CD4-positive, alpha-beta T cell (primary cell): ENCODE measurements around the gene GABRA6. TPM values are rescaled to one million over a fixed set of nuclear protein-coding genes. Genes with fewer than 3 reads are reported as not detected.
"Not testable (repeated sequence)": the region's sequence is repeated elsewhere in the genome, so short reads cannot be mapped to it uniquely, and the experiment has no call there.

ENCODE experiments used
- ATAC-seq: fragments of 200-7000 bp; cut with Tn5 transposase; one replicate; pipeline ENCODE4 v1.10.0; 2022; ENCODE audit warnings: mild to moderate bottlenecking; ENCODE audit not compliant: poor library complexity
- CTCF ChIA-PET: fragments of 350-600 bp; sonication (Branson Sonifier 250); formaldehyde crosslinking; loops from one replicate; lab custom pipeline; 2021; ENCODE audit warnings: antibody characterized with exemption, inconsistent platforms; lab: Charles Lee
- POLR2A ChIA-PET: fragments of 350-600 bp; sonication (Branson Sonifier 250); formaldehyde crosslinking; loops from one replicate; lab custom pipeline; 2021; ENCODE audit warnings: antibody characterized with exemption, inconsistent platforms; lab: Charles Lee
- DNase-seq, 14 experiments: peaks; one replicate each; pipeline ENCODE4 v3.0.0-alpha.2; 2013 to 2020; ENCODE audit warnings: mixed read lengths in 2 of 14
- H3K27ac ChIP-seq, 2 donors: one replicate each; pipeline versions ENCODE4 v1.5.1 to v1.7.0; 2013; ENCODE audit warnings: low read length in 2 of 2, low read depth in 1 of 2, mild to moderate bottlenecking in 1 of 2
- H3K27me3 ChIP-seq, 2 experiments: 1 replicate in 1 of 2; 2 replicates in 1 of 2; pipeline versions ENCODE4 v1.6.1 to v1.7.0; 2013; ENCODE audit warnings: low read length in 2 of 2, control low read depth in 1 of 2, mild to moderate bottlenecking in 1 of 2, moderate library complexity in 1 of 2; ENCODE audit not compliant: insufficient read depth in 2 of 2, control insufficient read depth in 1 of 2
- H3K36me3 ChIP-seq: one replicate; pipeline ENCODE4 v1.6.1; 2013; ENCODE audit warnings: low read length, control low read depth; ENCODE audit not compliant: insufficient read depth
- H3K4me1 ChIP-seq: one replicate; pipeline ENCODE4 v1.6.1; 2013; ENCODE audit warnings: low read length, control low read depth; ENCODE audit not compliant: insufficient read depth
- H3K4me3 ChIP-seq: one replicate; pipeline ENCODE4 v1.5.1; 2013; ENCODE audit warnings: mild to moderate bottlenecking, low read length, moderate library complexity
- H3K9me3 ChIP-seq, 2 experiments: 1 replicate in 1 of 2; 2 replicates in 1 of 2; pipeline versions ENCODE4 v1.6.1 to v1.7.0; 2013; ENCODE audit warnings: low read length in 2 of 2, mild to moderate bottlenecking in 2 of 2, control low read depth in 1 of 2, moderate library complexity in 1 of 2; ENCODE audit not compliant: control insufficient read depth in 1 of 2, insufficient read depth in 1 of 2
- H3K27ac Mint-ChIP-seq: one replicate; pipeline ENCODE4 v1.8.0; 2020; ENCODE audit warnings: mixed read lengths
- H3K27me3 Mint-ChIP-seq: one replicate; pipeline ENCODE4 v1.8.0; 2021; ENCODE audit warnings: mixed read lengths
- H3K36me3 Mint-ChIP-seq: one replicate; pipeline ENCODE4 v1.8.0; 2021; ENCODE audit warnings: low read depth, mixed read lengths
- H3K4me1 Mint-ChIP-seq: one replicate; pipeline ENCODE4 v1.8.0; 2021; ENCODE audit warnings: low read depth, mixed read lengths
- H3K4me3 Mint-ChIP-seq: one replicate; pipeline ENCODE4 v1.8.0; 2020; ENCODE audit warnings: mild to moderate bottlenecking, mixed read lengths
- H3K9me3 Mint-ChIP-seq: one replicate; pipeline ENCODE4 v1.8.0; 2020; ENCODE audit warnings: mixed read lengths
- CTCF ChIP-seq: fragments of 200-600 bp; IDR thresholded peaks from one replicate; pipeline ENCODE4 v1.8.0; 2022; ENCODE audit warnings: antibody characterized with exemption, mild to moderate bottlenecking
- intact Hi-C, 2 experiments: fragments of 100-400 bp; cut with DNase I in 1 of 2; cut with micrococcal nuclease in 1 of 2; formaldehyde crosslinking; loops; one replicate each; pipeline versions ENCODE4 v1.15.1 to v1.9.0; 2023 to 2025; cut with DNase I, micrococcal nuclease
- total RNA-seq, 174 experiments: library from RNA in 2 of 174; stranded (reverse) in 2 of 174; gene quantifications; one replicate each; pipeline ENCODE4 v1.2.3 and lab custom pipeline; 2021 to 2026

The GABRA6 gene
- total RNA-seq, 2 experiments from 2014 or later = not detected

GRCh38 chr5:161645264-161645663 is 40.3 kb upstream of the GABRA6 start:
- DNase-seq = no peak
- intact Hi-C loops = no loop called here
- CTCF ChIA-PET = no interaction called here

GRCh38 chr5:161651926-161652325 is 33.6 kb upstream of the GABRA6 start:
- H3K4me1 ChIP-seq, POLR2A ChIA-PET: not testable (repeated sequence)

More at GRCh38 chr5:161645264-161645663, 40.3 kb upstream of the GABRA6 start:
- H3K4me3 Mint-ChIP-seq = no peak overlapping the region
- H3K27ac Mint-ChIP-seq = no peak overlapping the region
- Histone ChIP-seq H3K9me3 (peaks cover 0 to 4% of the 10 kb centered on the region in 2 experiments), H3K27ac (no peak overlapping the region), H3K4me1 (no peaks in the 10 kb centered on the region), H3K27me3 (no peaks in the 10 kb centered on the region), H3K36me3 (no peaks in the 10 kb centered on the region), H3K4me3 (no peak overlapping the region)
- H3K4me1 Mint-ChIP-seq = no peaks in the 10 kb centered on the region
- H3K9me3 Mint-ChIP-seq = peaks cover 3% of the 10 kb centered on the region
- POLR2A ChIA-PET = no interaction called here
- H3K36me3 Mint-ChIP-seq = no peaks in the 10 kb centered on the region
- ATAC-seq = no peak
- no peak for TF ChIP-seq CTCF
- no peaks in the 10 kb centered on the region for H3K27me3 Mint-ChIP-seq

GRCh38 chr5:161660806-161661205 is 24.7 kb upstream of the GABRA6 start:
- H3K9me3 ChIP-seq = peaks cover 0 to 5% of the 10 kb centered on the region in 2 experiments
- no peaks in the 10 kb centered on the region for H3K27me3 Mint-ChIP-seq
- H3K4me3 Mint-ChIP-seq = no peak overlapping the region
- no peaks in the 10 kb centered on the region for H3K27me3 ChIP-seq
- no peak overlapping the region for H3K4me3 ChIP-seq
- H3K36me3 ChIP-seq = no peaks in the 10 kb centered on the region
- ChIA-PET POLR2A (no interaction called here), CTCF (no interaction called here)
- DNase-seq (peak in 1 of 14 experiments; percentile 2), ATAC-seq (no peak)
- no peaks in the 10 kb centered on the region for H3K9me3 Mint-ChIP-seq
- TF ChIP-seq CTCF = no peak
- H3K27ac ChIP-seq = no peak overlapping the region
- no peaks in the 10 kb centered on the region for H3K4me1 ChIP-seq
- no peaks in the 10 kb centered on the region for H3K4me1 Mint-ChIP-seq
- H3K27ac Mint-ChIP-seq = no peak overlapping the region
- H3K36me3 Mint-ChIP-seq = no peaks in the 10 kb centered on the region
- intact Hi-C loops = no loop called here

More at GRCh38 chr5:161651926-161652325, 33.6 kb upstream of the GABRA6 start:
- ATAC-seq, H3K27ac ChIP-seq, H3K27ac Mint-ChIP-seq, H3K9me3 Mint-ChIP-seq, H3K27me3 Mint-ChIP-seq, intact Hi-C loops, H3K4me3 Mint-ChIP-seq, DNase-seq, H3K9me3 ChIP-seq, CTCF ChIA-PET, H3K4me3 ChIP-seq, H3K36me3 Mint-ChIP-seq, H3K36me3 ChIP-seq, H3K27me3 ChIP-seq, H3K4me1 Mint-ChIP-seq: not testable (repeated sequence)

- H3K36me3 Mint-ChIP-seq = no peaks in the 10 kb centered on the region
- Histone ChIP-seq H3K9me3 (peaks cover 0 to 5% of the 10 kb centered on the region in 2 experiments), H3K4me1 (no peaks in the 10 kb centered on the region), H3K27me3 (no peaks in the 10 kb centered on the region), H3K36me3 (no peaks in the 10 kb centered on the region), H3K4me3 (no peak overlapping the region), H3K27ac (no peak overlapping the region)
- POLR2A ChIA-PET = no interaction called here
- no peaks in the 10 kb centered on the region for H3K27me3 Mint-ChIP-seq
- no peak overlapping the region for H3K27ac Mint-ChIP-seq
- TF ChIP-seq CTCF = no peak
- ATAC-seq (no peak), DNase-seq (no peak)
- H3K4me3 Mint-ChIP-seq = no peak overlapping the region
- H3K9me3 Mint-ChIP-seq = peaks cover 3% of the 10 kb centered on the region
- H3K4me1 Mint-ChIP-seq = no peaks in the 10 kb centered on the region
- intact Hi-C loops = no loop called here
- CTCF ChIA-PET = no interaction called here
Observed at GRCh38 chr5:161663431-161663830, 22.1 kb upstream of the GABRA6 start.
